ENCODE measurements around the gene RFC5. TPM values are rescaled to one million over a fixed set of nuclear protein-coding genes. Genes with fewer than 3 reads are reported as not detected.

Gene RFC5
- total and polyA plus RNA-seq, 2 of the 13 experiments (the other 11 are each of a cell fraction or from before 2014, with no cell fraction given), result 16.8 to 51.4 TPM

GRCh38 chr12:118058227-118058626 lies 41.7 kb downstream of the RFC5 start:
- intact Hi-C loops (cut with micrococcal nuclease; ENCODE audit: unreplicated experiment) (no loop called here), in situ Hi-C loops (cut with HindIII; ENCODE audit: extremely low pct_ligation_motif_present, low pct_unique_long_range_greater_than_20kb) (no loop called here)
- Histone ChIP-seq H3K4me1 (ENCODE audit: insufficient read depth, low read length) (peaks cover 71% of the 10 kb centered on the region), H3K36me3 (replicated peaks in 1 of 2; ENCODE audit: control insufficient read depth in 1 of 2, insufficient read depth in 2 of 2, low read length in 2 of 2) (no peaks in the 10 kb centered on the region), H3K9me3 (ENCODE audit: low read length) (no peaks in the 10 kb centered on the region), H3K4me2 (ENCODE audit: low read depth, low read length) (no peak overlapping the region), H3K4me3 (replicated peaks in 1 of 3; ENCODE audit: insufficient read depth in 1 of 3, low read depth in 2 of 3, low read length in 3 of 3) (no peak overlapping the region), H3K27ac (ENCODE audit: extremely low read length, insufficient read depth, low read length) (no peak overlapping the region), H3K9ac (ENCODE audit: insufficient read depth, low read depth, low read length) (no peak overlapping the region), H3K79me2 (ENCODE audit: insufficient read depth, low read length) (peaks cover 18% of the 10 kb centered on the region), H2AFZ (ENCODE audit: low read length) (no peak overlapping the region), H3K27me3 (ENCODE audit: control insufficient read depth in 1 of 2, insufficient read depth in 2 of 2, low read length in 2 of 2) (no peaks in the 10 kb centered on the region; a peak in 1 of 5 replicates), H4K20me1 (ENCODE audit: insufficient read depth, low read length) (no peaks in the 10 kb centered on the region)
- no peak for FAIRE-seq
- WGBS (ENCODE audit: low lambda C conversion rate), result 91% methylated on average over 7 of the region's 7 CpGs
- CTCF ChIA-PET (ENCODE audit: low intra/inter-chr PET ratio, low total read pairs), result no interaction called here
- ATAC-seq, result no peak
- POLR2A ChIA-PET, result interaction anchor here (0.7 kb wide), 1 partner anchor 314 kb away, joined by 3 read pairs; the partner anchor contains the start of gene TAOK3
- TF ChIP-seq ZNF770 (CRISPR knock-in tag; IDR thresholded peaks at IDR 0.05) (peak; percentile 61), MXD3 (CRISPR knock-in tag; IDR thresholded peaks at IDR 0.05) (no peak), ZNF121 (CRISPR knock-in tag; IDR thresholded peaks at IDR 0.05) (0 out of 2 replicates have a peak, but pooled peaks have one; percentile 9), SMARCC2 (IDR thresholded peaks at IDR 0.05) (no peak)
- DNase-seq (ENCODE audit: low spot score), result no peak
- BruUV-seq (replicated peaks), result no TSS peak

GRCh38 chr12:118058881-118059280 lies 42.4 kb downstream of the RFC5 start:
- Histone ChIP-seq H3K27me3 (ENCODE audit: control insufficient read depth in 1 of 2, insufficient read depth in 2 of 2, low read length in 2 of 2) (no peaks in the 10 kb centered on the region; a peak in 1 of 5 replicates), H3K4me1 (ENCODE audit: insufficient read depth, low read length) (peaks cover 71% of the 10 kb centered on the region), H3K9me3 (ENCODE audit: low read length) (no peaks in the 10 kb centered on the region), H3K4me3 (replicated peaks in 1 of 3; ENCODE audit: insufficient read depth in 1 of 3, low read depth in 2 of 3, low read length in 3 of 3) (no peak overlapping the region), H3K79me2 (ENCODE audit: insufficient read depth, low read length) (peaks cover 18% of the 10 kb centered on the region), H3K36me3 (replicated peaks in 1 of 2; ENCODE audit: control insufficient read depth in 1 of 2, insufficient read depth in 2 of 2, low read length in 2 of 2) (no peaks in the 10 kb centered on the region), H3K27ac (ENCODE audit: extremely low read length, insufficient read depth, low read length) (no peak overlapping the region), H3K9ac (ENCODE audit: insufficient read depth, low read depth, low read length) (no peak overlapping the region), H3K4me2 (ENCODE audit: low read depth, low read length) (no peak overlapping the region), H2AFZ (ENCODE audit: low read length) (no peak overlapping the region), H4K20me1 (ENCODE audit: insufficient read depth, low read length) (no peaks in the 10 kb centered on the region)
- BruUV-seq (replicated peaks), result no TSS peak
- DNase-seq (ENCODE audit: low spot score) (no peak), FAIRE-seq (no peak), ATAC-seq (no peak)
- ChIA-PET POLR2A (no interaction called here), CTCF (ENCODE audit: low intra/inter-chr PET ratio, low total read pairs) (no interaction called here)
- WGBS (ENCODE audit: low lambda C conversion rate), result 95% methylated on average over 8 of the region's 8 CpGs
- in situ Hi-C loops (cut with HindIII; ENCODE audit: extremely low pct_ligation_motif_present, low pct_unique_long_range_greater_than_20kb) (no loop called here), intact Hi-C loops (cut with micrococcal nuclease; ENCODE audit: unreplicated experiment) (no loop called here)
- no peak for TF ChIP-seq MAZ (IDR thresholded peaks at IDR 0.05; ENCODE audit: borderline replicate concordance, low read depth, low read length)
- no peak for TF ChIP-seq MAZ (CRISPR knock-in tag; IDR thresholded peaks at IDR 0.05; ENCODE audit: low read depth)
- TF ChIP-seq PRDM10 (CRISPR knock-in tag; IDR thresholded peaks at IDR 0.05; ENCODE audit: low read depth), result no peak
- TF ChIP-seq ZNF224 (CRISPR knock-in tag; IDR thresholded peaks at IDR 0.05), result no peak
